Astrocyte (in vitro differentiated cells and primary cell): ENCODE measurements around the gene ZC3H18.

Experiments used
- EZH2 ChIP-seq: IDR thresholded peaks from 2 replicates; pipeline ENCODE4 v1.6.1; 2012; ENCODE audit warnings: mild to moderate bottlenecking, low read length, inconsistent platforms; ENCODE audit not compliant: insufficient read depth
- TF ChIP-seq, protein P1 (sequence below): IDR thresholded peaks from 2 replicates; pipeline ENCODE4 v1.5.1; 2011; ENCODE audit warnings: low read depth, mild to moderate bottlenecking, inconsistent platforms, low read length, moderate library complexity; ENCODE audit not compliant: insufficient read depth

- TF ChIP-seq, protein P1, sequence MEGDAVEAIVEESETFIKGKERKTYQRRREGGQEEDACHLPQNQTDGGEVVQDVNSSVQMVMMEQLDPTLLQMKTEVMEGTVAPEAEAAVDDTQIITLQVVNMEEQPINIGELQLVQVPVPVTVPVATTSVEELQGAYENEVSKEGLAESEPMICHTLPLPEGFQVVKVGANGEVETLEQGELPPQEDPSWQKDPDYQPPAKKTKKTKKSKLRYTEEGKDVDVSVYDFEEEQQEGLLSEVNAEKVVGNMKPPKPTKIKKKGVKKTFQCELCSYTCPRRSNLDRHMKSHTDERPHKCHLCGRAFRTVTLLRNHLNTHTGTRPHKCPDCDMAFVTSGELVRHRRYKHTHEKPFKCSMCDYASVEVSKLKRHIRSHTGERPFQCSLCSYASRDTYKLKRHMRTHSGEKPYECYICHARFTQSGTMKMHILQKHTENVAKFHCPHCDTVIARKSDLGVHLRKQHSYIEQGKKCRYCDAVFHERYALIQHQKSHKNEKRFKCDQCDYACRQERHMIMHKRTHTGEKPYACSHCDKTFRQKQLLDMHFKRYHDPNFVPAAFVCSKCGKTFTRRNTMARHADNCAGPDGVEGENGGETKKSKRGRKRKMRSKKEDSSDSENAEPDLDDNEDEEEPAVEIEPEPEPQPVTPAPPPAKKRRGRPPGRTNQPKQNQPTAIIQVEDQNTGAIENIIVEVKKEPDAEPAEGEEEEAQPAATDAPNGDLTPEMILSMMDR: no peak
- TF ChIP-seq EZH2: no peak
Observed at GRCh38 chr16:88588148-88588547, 17.9 kb downstream of the ZC3H18 start.
